ENCODE results near the gene CSRNP2.

GRCh38 chr12:51012570-51013236 lies 70.7 kb downstream of the CSRNP2 start:
- TF ChIP-seq CTCF (IDR thresholded peaks at IDR 0.05; ENCODE audit: low read depth, low read length), result no peak
- no peak for TF ChIP-seq EZH2phosphoT487 (IDR thresholded peaks at IDR 0.05; ENCODE audit: low read depth)

Data from OCI-LY3 (cell line).